HG03060 (cell line): ENCODE results near the gene MS4A14.
A peak's percentile ranks its signal among the peaks of the same experiment; 100 is the strongest.
"Not testable (repeated sequence)": the region's sequence is repeated elsewhere in the genome, so short reads cannot be mapped to it uniquely, and the experiment has no call there.

Experiments
- ATAC-seq: cut with Tn5 transposase; IDR thresholded peaks from one replicate; pipeline ENCODE4 v1.9.1; 2021; ENCODE audit warnings: low read depth, moderate number of reproducible peaks; ENCODE audit not compliant: unreplicated experiment

MS4A14 gene

GRCh38 chr11:60378354-60378753 is 17.9 kb upstream of the MS4A14 start, which contains the start of gene MS4A7:
TSS of gene MS4A7 (plus strand) at chr11:60378532. CDS start at chr11:60383142, 4,610 bp downstream.
- ATAC-seq = peak; percentile 90

GRCh38 chr11:60389279-60389910 is 6.9 kb upstream of the MS4A14 start:
- ATAC-seq = peak; percentile 93

DNA sequence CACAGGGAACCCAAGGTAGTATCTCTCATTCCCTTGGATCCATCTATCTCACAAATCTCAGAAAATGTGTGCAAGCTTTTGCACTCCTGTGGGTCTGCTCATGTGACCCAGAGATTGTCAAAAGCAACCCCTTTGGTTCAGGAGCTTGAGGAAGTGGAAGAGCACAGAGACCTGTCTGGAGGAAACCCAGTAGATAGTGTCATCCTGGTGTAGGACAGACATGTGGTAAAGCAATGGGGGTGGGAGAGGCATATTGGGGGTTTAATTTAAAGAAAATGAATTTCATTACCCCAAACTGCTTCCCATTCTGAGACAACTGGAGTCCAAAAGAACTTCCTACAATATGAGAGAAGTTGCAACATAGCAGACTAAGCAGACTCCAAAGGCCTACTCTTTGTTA is 5.8 kb upstream of the MS4A14 start:
- no peak for ATAC-seq

DNA sequence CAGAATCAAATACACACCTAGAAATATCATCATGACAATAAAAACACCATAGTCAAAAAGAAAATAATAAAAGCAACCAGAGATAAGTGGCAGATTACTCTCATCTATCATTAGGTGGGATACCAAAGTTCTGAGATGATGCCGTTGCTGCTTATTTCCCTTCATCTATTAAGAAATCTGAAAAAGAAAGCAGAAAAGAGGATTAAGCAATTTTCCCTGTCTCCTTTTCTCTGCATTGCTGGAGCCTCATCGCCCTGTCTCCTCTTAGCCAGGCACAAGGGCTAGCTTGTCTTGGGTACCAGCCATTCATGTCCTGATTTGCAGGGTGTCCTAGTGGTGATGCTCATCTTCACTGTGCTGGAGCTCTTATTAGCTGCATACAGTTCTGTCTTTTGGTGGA is 3.9 kb upstream of the MS4A14 start:
- ATAC-seq = no peak

DNA sequence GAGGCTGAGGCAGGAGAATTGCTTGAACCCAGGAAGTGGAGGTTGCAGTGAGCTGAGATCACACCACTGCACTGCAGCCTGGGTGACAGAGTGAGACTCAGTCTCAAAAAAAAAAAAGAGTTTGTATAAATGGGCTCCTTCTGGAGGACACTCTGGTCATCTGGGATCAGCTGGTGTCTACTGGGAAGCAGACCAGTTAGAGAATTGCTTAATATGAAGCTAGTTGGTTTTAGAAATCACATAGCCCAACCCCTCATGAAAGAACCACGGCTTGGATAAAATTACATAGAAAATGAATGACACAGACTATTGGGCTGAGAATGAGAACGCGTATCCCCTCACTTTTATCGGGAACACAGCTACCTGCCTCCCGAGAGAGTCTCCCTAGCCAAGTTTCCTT is 3.2 kb upstream of the MS4A14 start:
- no peak for ATAC-seq

DNA sequence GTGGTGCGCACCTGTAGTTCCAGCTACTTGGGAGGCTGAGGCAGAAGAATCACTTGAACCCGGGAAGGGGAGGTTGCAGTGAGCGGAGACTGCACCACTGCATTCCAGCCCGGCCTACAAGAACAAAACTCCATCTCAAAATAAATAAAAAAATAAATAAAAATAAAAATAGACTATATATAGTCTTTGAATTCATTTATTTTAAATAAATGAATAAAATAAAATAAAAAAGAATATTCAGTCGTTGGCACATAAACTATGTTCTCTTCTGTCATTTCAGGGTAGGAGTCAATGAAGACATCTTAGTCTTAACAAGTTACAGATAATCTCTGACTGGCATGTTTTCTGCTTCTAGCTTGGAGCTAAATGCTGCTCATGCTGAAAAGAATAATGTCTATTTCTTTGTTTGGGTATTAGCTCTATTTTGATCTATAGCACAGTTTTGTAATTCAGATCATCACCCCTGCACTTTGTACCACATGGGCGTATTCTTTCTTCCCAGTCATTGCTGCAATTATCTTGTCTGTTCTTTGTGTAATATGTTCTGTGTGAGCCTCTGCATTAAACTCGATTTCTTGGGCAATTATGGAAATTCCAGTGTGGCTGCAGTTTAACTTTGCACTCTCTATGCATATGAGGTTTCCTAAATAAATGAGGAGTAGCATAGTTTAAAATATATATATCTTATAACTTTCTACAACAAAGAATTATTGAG is 1.4 kb upstream of the MS4A14 start:
- no peak for ATAC-seq

- peak; percentile 62 for ATAC-seq
These were observed 540 bp downstream of the MS4A14 start for GRCh38 chr11:60396799-60397198.

- no peak for ATAC-seq
These were observed 23.8 kb downstream of the MS4A14 start for GRCh38 chr11:60420015-60420414.

DNA sequence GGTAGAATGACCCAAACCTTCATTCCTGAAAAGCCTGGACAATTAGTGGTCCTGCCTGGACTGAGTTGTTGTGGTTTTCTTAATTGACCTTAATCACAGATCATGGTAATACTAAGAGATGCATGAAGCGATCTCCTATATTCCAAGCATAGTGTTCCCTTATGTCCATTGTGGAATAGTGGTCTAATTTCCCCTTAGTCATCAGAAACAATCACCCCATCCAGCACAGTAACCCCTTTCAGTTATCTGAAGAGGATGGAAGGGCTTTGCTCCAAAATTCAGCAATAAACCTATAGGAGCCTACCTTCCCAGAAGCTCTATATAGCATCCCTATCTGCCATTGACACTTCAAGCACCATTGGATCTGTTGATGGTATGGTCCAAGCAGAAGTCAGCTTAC is 26.4 kb downstream of the MS4A14 start:
- ATAC-seq = no peak

GRCh38 chr11:60428517-60428916 is 32.3 kb downstream of the MS4A14 start:
- no peak for ATAC-seq

- ATAC-seq = no peak
These were observed 33.0 kb downstream of the MS4A14 start, which contains the start of gene MS4A5 for GRCh38 chr11:60429272-60429671. TSS of gene MS4A5 (plus strand) at chr11:60429572. CDS start at chr11:60429675, 103 bp downstream.

DNA sequence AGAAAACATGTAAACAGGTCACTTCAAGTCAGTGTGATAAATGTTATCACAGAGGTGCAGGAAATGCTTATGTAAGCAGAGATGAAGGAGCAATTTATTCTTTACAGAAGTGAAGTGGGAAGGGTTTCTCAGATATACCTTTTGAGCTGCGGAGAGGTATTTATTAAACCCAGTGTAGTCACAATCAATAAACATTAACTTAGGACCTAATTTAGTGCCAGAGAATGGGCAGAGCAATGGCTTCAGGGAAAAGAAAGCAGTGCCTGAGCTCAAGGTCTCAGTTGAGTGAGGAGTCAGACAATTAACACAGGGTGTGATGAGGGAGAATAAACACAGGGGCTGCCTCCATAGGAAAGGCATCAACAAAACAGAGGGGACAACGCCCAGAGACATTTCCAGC is 35.0 kb downstream of the MS4A14 start:
- ATAC-seq = no peak

DNA sequence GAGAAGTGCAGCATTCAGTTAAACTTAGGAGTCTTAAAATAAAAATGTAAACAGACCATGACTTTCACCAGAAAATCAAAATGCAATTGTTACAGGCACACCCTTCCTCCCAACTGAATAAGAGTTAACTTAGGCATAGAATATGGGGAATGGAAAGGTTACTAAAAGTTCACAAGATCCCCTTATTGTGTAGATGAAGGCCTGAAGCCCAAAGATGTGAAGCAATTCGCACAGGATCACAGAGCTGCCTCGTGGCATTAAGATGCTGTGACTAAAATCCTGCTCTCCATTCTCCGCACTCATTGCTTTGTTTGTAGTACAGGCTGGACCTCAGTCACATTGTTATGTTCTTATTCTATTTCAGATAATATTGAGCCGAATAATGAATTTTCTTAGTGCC is 37.1 kb downstream of the MS4A14 start:
- ATAC-seq = no peak

DNA sequence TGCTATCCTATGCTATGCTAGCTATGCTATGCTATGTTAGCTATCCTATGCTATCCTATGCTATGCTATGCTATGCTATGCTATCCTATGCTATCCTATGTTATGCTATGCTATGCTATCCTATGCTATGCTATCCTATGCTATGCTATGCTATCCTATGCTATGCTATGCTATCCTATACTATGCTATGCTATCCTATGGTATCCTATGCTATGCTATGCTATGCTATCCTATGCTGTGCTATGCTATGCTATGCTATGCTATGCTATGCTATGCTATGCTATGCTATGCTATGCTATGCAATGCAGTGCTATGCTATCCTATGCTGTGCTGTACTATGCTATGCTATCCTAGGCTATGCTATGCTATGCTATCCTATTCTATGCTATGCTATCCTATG is 50.8 kb downstream of the MS4A14 start:
- ATAC-seq = no peak

- no peak for ATAC-seq
These were observed 51.6 kb downstream of the MS4A14 start for GRCh38 chr11:60447846-60448245.

- ATAC-seq = not testable (repeated sequence)
These were observed 54.9 kb downstream of the MS4A14 start for GRCh38 chr11:60451185-60451584.

DNA sequence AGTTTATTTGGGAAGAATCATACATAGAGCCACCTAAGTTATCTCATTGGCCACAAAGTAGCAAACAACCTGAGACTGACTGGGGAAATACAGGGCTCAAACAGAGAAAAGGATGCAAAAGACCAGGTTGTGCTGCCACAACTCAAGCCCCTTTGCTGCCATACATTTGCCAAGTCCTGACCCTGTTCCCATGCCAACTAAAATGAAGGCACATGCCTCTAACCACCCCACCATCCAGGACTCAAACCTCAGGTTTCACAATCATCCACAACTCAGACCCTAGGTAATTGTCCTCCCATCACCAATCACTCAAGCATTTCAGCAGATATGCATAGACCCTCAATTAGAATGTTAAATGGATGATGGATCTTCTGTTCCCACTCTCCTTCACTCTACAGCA is 58.0 kb downstream of the MS4A14 start:
- ATAC-seq = no peak

GRCh38 chr11:60455531-60456042 is 59.3 kb downstream of the MS4A14 start, which contains the start of gene MS4A1:
TSS of gene MS4A1 (plus strand) at chr11:60455847. CDS start at chr11:60462375, 6,528 bp downstream.
- ATAC-seq = peak; percentile 80

DNA sequence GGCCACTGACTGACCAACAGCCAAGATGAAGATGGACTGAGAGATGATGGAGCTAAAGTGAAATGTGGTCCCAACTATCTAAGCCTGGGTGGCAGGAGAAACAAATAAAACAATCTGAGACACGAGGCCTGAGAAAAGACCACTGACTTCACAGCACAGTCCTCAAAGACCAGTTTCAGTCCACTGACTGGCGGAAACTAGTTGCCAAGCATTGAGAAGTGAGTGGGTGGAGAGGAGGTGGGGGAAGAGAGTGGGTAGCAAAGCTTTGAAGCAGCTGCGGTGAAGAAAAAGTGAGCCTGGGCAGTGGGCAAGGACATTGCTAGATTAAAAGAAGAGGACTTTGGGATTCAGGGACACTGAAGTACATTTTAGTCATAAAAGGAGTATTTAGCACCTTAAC is 61.3 kb downstream of the MS4A14 start:
- no peak for ATAC-seq

GRCh38 chr11:60459345-60459744 is 63.1 kb downstream of the MS4A14 start:
- ATAC-seq = no peak
